NB4 (cell line): ENCODE data around the gene TMC6.
A peak's percentile ranks its signal among the peaks of the same experiment; 100 is the strongest.

ENCODE experiments used
- DNase-seq: peaks from one replicate; pipeline ENCODE4 v3.0.0; 2010; ENCODE audit warnings: low read depth
- H3K4me3 ChIP-seq: one replicate; pipeline ENCODE4 v1.5.1; 2011; ENCODE audit warnings: mild to moderate bottlenecking, low read depth, low read length, moderate library complexity
- MYC ChIP-seq: IDR thresholded peaks from 2 replicates; pipeline ENCODE4 v1.6.1; 2011; ENCODE audit warnings: low read depth, low read length
- POLR2A ChIP-seq: IDR thresholded peaks from 2 replicates; pipeline ENCODE4 v1.6.1; 2011; ENCODE audit warnings: mild to moderate bottlenecking; ENCODE audit not compliant: insufficient read length; ENCODE audit errors: extremely low read depth
- TF ChIP-seq, protein P1 (sequence below): IDR thresholded peaks from one replicate; pipeline ENCODE4 v1.5.1; 2012; ENCODE audit warnings: low read depth, low read length
- TF ChIP-seq, protein P2 (sequence below): IDR thresholded peaks from 2 replicates; pipeline ENCODE4 v1.6.1; 2011; ENCODE audit warnings: low read depth, low read length

TMC6 gene

DNA sequence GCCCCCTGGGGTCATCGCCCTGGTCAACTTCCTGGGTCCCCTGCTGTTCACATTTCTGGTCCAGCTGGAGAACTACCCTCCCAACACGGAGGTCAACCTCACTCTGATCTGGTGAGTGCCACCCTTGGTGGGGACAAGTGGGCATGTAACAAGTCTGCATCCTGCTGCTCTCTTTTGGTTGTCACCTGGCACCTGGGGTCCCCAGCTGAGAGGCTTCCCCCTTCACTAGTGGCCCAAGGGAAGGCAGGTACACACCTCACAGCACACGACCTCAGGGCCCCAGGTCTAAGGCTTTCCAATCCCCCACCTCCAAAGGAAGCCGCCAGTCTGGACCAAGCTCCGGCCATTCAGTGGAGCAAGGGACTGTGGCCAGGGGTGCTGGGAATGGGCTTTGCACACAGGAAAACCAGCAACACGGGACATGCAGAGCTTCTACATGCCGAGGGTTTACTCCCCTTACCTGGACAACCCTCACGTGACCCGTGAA lies 6.4 kb upstream of the TMC6 start:
- TF ChIP-seq, protein P1, sequence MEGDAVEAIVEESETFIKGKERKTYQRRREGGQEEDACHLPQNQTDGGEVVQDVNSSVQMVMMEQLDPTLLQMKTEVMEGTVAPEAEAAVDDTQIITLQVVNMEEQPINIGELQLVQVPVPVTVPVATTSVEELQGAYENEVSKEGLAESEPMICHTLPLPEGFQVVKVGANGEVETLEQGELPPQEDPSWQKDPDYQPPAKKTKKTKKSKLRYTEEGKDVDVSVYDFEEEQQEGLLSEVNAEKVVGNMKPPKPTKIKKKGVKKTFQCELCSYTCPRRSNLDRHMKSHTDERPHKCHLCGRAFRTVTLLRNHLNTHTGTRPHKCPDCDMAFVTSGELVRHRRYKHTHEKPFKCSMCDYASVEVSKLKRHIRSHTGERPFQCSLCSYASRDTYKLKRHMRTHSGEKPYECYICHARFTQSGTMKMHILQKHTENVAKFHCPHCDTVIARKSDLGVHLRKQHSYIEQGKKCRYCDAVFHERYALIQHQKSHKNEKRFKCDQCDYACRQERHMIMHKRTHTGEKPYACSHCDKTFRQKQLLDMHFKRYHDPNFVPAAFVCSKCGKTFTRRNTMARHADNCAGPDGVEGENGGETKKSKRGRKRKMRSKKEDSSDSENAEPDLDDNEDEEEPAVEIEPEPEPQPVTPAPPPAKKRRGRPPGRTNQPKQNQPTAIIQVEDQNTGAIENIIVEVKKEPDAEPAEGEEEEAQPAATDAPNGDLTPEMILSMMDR = no peak
- TF ChIP-seq POLR2A (no peak), MYC (no peak)
- TF ChIP-seq, protein P2, sequence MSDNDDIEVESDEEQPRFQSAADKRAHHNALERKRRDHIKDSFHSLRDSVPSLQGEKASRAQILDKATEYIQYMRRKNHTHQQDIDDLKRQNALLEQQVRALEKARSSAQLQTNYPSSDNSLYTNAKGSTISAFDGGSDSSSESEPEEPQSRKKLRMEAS = no peak
- no peak for DNase-seq
- no peak overlapping the region for H3K4me3 ChIP-seq

- TF ChIP-seq POLR2A (no peak), MYC (no peak)
- TF ChIP-seq, protein P2 = 0 out of 2 replicates have a peak, but pooled peaks have one; percentile 18
- TF ChIP-seq, protein P1 = peak; percentile 67
- peak; percentile 79 for DNase-seq
- H3K4me3 ChIP-seq = no peak overlapping the region
Measured at GRCh38 chr17:78133971-78134898, 5.7 kb upstream of the TMC6 start.

- H3K4me3 ChIP-seq = no peak overlapping the region
- TF ChIP-seq, protein P2 = no peak
- no peak for TF ChIP-seq MYC
- no peak for TF ChIP-seq POLR2A
- TF ChIP-seq, protein P1 = no peak
- no peak for DNase-seq
Measured at GRCh38 chr17:78133179-78133951, 4.8 kb upstream of the TMC6 start.

- TF ChIP-seq, protein P2 = no peak
- no peak for DNase-seq
- H3K4me3 ChIP-seq = no peak overlapping the region
Measured at GRCh38 chr17:78132767-78133178, 4.2 kb upstream of the TMC6 start.

DNA sequence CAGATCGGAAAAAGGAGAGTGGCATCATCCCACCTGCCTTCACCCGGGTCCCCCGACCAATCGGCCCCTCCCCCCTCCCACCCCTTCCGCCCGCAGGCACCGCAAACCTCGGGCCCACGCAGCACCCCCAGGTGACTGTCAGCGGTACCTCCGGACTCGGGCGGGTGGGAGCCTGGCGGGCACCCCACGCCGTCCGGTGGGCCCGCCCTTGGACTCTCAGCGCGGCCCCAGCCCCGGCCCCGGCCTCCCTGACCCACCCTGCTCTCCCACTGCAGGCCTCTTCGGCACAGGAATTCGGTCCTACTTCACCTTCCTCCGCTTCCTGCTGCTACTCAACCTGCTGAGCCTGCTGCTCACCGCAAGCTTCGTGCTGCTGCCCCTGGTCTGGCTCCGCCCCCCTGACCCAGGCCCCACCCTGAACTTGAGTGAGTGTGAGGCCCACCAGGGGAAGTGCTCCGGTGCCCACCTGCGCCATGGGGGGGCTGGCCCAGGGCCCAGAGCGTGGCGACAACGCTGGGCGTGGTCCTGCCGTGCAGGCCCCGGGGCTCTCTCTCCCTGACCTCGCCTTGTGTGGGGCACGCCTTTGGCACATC lies 3.6 kb upstream of the TMC6 start:
- DNase-seq = no peak
- no peak overlapping the region for H3K4me3 ChIP-seq
- TF ChIP-seq, protein P1 = no peak
- TF ChIP-seq, protein P2 = no peak
- TF ChIP-seq POLR2A = no peak
- no peak for TF ChIP-seq MYC
